OCI-LY7 (cell line): Measurements from ENCODE around the gene C7orf57. TPM values are rescaled to one million over a fixed set of nuclear protein-coding genes. Genes with fewer than 3 reads are reported as not detected.

ENCODE experiments used
- BruUV-seq: library from RNA; stranded (reverse); fragments of 400-500 nt; replicated peaks from 2 replicates; lab custom pipeline; 2021; lab: Mats Ljungman, UMichigan
- CTCF ChIA-PET: fragments of 300-600 bp; sonication (Branson Sonifier 250); formaldehyde crosslinking; loops from one replicate; lab custom pipeline; 2022; ENCODE audit warnings: antibody characterized with exemption; ENCODE audit not compliant: unreplicated experiment; lab: Charles Lee
- POLR2A ChIA-PET: fragments of 300-600 bp; sonication (Branson Sonifier 250); formaldehyde crosslinking; loops from one replicate; lab custom pipeline; 2022; ENCODE audit warnings: antibody characterized with exemption; lab: Charles Lee
- DNase-seq: peaks from one replicate; pipeline ENCODE4 v3.0.0-alpha.2; 2015; ENCODE audit warnings: low spot score
- H2AFZ ChIP-seq: fragments of 200-600 bp; sonication (generic), shearing (Covaris generic); 2 replicates; pipeline ENCODE4 v1.6.1; 2014; ENCODE audit warnings: mild to moderate bottlenecking, antibody characterized with exemption, low read length, moderate library complexity
- H3K27ac ChIP-seq: fragments of 200-600 bp; sonication (generic); 2 replicates; pipeline ENCODE4 v1.5.1; 2014; ENCODE audit warnings: mixed run types, low read depth, mild to moderate bottlenecking, moderate library complexity, low read length, inconsistent platforms; ENCODE audit not compliant: poor library complexity, severe bottlenecking
- H3K36me3 ChIP-seq: fragments of 200-600 bp; sonication (generic); 2 replicates; pipeline ENCODE4 v1.6.1; 2014; ENCODE audit warnings: mild to moderate bottlenecking, antibody characterized with exemption, low read length, moderate library complexity, mixed read lengths; ENCODE audit not compliant: insufficient read depth
- H3K4me1 ChIP-seq: fragments of 200-600 bp; sonication (generic); 2 replicates; pipeline ENCODE4 v1.5.1; 2014; ENCODE audit warnings: mild to moderate bottlenecking, low read length; ENCODE audit not compliant: insufficient read depth, poor library complexity, severe bottlenecking
- H3K4me2 ChIP-seq: fragments of 200-600 bp; sonication (generic); 2 replicates; pipeline ENCODE4 v1.6.1; 2014; ENCODE audit warnings: mild to moderate bottlenecking, low read length
- H3K4me3 ChIP-seq: fragments of 200-600 bp; sonication (generic); 2 replicates; pipeline ENCODE4 v1.5.1; 2014; ENCODE audit warnings: mild to moderate bottlenecking, low read depth, low read length; ENCODE audit not compliant: poor library complexity, severe bottlenecking
- H3K79me2 ChIP-seq: fragments of 200-600 bp; sonication (generic); 2 replicates; pipeline ENCODE4 v1.6.1; 2016; ENCODE audit warnings: low read depth, mild to moderate bottlenecking, low read length, moderate library complexity, mixed read lengths; ENCODE audit not compliant: insufficient read depth
- H3K9me2 ChIP-seq: fragments of 200-600 bp; sonication (generic); 2 replicates; pipeline ENCODE4 v1.6.1; 2016; ENCODE audit warnings: mild to moderate bottlenecking, low read length, mixed read lengths; ENCODE audit not compliant: insufficient read depth
- H3K9me3 ChIP-seq: fragments of 200-600 bp; sonication (generic); 2 replicates; pipeline ENCODE4 v1.6.1; 2014; ENCODE audit warnings: mild to moderate bottlenecking, mixed run types, low read length, mixed read lengths
- H4K20me1 ChIP-seq: fragments of 200-600 bp; sonication (generic); 2 replicates; pipeline ENCODE4 v1.6.1; 2014; ENCODE audit warnings: mild to moderate bottlenecking, antibody characterized with exemption, low read length, moderate library complexity, mixed read lengths; ENCODE audit not compliant: insufficient read depth
- EZH2phosphoT487 ChIP-seq: fragments of 200-600 bp; sonication (generic); IDR thresholded peaks from 2 replicates; pipeline ENCODE4 v1.6.1; 2018; ENCODE audit warnings: low read depth, borderline replicate concordance, mild to moderate bottlenecking, mixed run types, antibody characterized with exemption, low read length, moderate library complexity, mixed read lengths
- intact Hi-C: fragments of 100-400 bp; cut with micrococcal nuclease; formaldehyde crosslinking; loops from one replicate; pipeline ENCODE4 v1.10.0; 2022; ENCODE audit not compliant: unreplicated experiment
- total RNA-seq, 2 experiments: library from RNA; depleted of rRNA in 1 of 2; stranded (reverse); fragments of >200 nt in 1 of 2; shearing (Covaris generic) in 1 of 2; gene quantifications; 2 replicates each; pipeline ENCODE4 v1.2.3, GENCODE V29; 2014 to 2022
- TF ChIP-seq, protein P1 (sequence below): fragments of 200-600 bp; sonication (generic); conservative IDR thresholded peaks from 2 replicates; pipeline ENCODE4 v1.5.1; 2014; ENCODE audit warnings: mild to moderate bottlenecking, antibody characterized with exemption, low read length, moderate library complexity, mixed read lengths

Gene C7orf57
- total RNA-seq, 2 experiments from 2014 or later = 0.25 to 0.29 TPM

DNA sequence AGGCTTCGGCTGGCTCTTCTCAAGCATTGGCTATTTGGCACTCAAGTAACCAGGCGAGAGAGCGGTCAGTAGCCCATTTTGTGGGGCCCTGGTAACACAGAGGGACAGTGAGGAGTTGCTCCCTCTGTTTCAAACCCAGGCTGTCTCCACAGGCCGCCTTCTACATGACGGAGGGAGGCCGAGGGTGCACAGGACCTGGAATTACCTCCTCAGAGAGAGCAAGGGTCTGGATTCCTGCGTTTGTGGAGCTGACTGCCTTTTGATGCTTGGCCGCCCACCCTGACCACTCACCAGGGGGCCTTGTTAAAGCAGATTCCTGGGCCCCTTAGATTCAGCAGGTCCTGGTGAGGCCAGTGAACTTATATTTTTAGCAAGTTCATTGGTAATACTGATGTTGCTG lies 66.0 kb downstream of the C7orf57 start:
- POLR2A ChIA-PET = interaction anchor here (0.6 kb wide), 2 partner anchors 20 to 82 kb away, joined by 3 to 4 read pairs; no protein-coding TSS in a partner anchor
- H3K79me2 ChIP-seq = no peaks in the 10 kb centered on the region
- H3K4me1 ChIP-seq = no peaks in the 10 kb centered on the region
- DNase-seq = no peak
- H3K9me2 ChIP-seq = no peaks in the 10 kb centered on the region
- peaks cover 3% of the 10 kb centered on the region; the same call in 1 of the 2 replicates for H3K36me3 ChIP-seq
- TF ChIP-seq, protein P1, sequence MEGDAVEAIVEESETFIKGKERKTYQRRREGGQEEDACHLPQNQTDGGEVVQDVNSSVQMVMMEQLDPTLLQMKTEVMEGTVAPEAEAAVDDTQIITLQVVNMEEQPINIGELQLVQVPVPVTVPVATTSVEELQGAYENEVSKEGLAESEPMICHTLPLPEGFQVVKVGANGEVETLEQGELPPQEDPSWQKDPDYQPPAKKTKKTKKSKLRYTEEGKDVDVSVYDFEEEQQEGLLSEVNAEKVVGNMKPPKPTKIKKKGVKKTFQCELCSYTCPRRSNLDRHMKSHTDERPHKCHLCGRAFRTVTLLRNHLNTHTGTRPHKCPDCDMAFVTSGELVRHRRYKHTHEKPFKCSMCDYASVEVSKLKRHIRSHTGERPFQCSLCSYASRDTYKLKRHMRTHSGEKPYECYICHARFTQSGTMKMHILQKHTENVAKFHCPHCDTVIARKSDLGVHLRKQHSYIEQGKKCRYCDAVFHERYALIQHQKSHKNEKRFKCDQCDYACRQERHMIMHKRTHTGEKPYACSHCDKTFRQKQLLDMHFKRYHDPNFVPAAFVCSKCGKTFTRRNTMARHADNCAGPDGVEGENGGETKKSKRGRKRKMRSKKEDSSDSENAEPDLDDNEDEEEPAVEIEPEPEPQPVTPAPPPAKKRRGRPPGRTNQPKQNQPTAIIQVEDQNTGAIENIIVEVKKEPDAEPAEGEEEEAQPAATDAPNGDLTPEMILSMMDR = no peak
- TF ChIP-seq EZH2phosphoT487 = no peak
- no peaks in the 10 kb centered on the region for H4K20me1 ChIP-seq
- no peak overlapping the region for H3K27ac ChIP-seq
- CTCF ChIA-PET = no interaction called here
- intact Hi-C loops = no loop called here
- H3K4me3 ChIP-seq = no peak overlapping the region
- no peak overlapping the region for H3K4me2 ChIP-seq
- H3K9me3 ChIP-seq = no peaks in the 10 kb centered on the region
- BruUV-seq = no TSS peak
- no peak overlapping the region for H2AFZ ChIP-seq

- Histone ChIP-seq H2AFZ (no peak overlapping the region), H4K20me1 (no peaks in the 10 kb centered on the region), H3K79me2 (no peaks in the 10 kb centered on the region), H3K4me1 (no peaks in the 10 kb centered on the region), H3K27ac (no peak overlapping the region), H3K9me2 (no peaks in the 10 kb centered on the region), H3K36me3 (peaks cover 3% of the 10 kb centered on the region; the same call in 1 of the 2 replicates), H3K4me3 (no peak overlapping the region), H3K4me2 (no peak overlapping the region), H3K9me3 (no peaks in the 10 kb centered on the region)
- intact Hi-C loops = no loop called here
- CTCF ChIA-PET = no interaction called here
- POLR2A ChIA-PET = no interaction called here
- no peak for DNase-seq
- BruUV-seq = no TSS peak
- no peak for TF ChIP-seq EZH2phosphoT487
- TF ChIP-seq, protein P1 = peak; percentile 71
Observed at GRCh38 chr7:48101968-48102367, 66.6 kb downstream of the C7orf57 start.

DNA sequence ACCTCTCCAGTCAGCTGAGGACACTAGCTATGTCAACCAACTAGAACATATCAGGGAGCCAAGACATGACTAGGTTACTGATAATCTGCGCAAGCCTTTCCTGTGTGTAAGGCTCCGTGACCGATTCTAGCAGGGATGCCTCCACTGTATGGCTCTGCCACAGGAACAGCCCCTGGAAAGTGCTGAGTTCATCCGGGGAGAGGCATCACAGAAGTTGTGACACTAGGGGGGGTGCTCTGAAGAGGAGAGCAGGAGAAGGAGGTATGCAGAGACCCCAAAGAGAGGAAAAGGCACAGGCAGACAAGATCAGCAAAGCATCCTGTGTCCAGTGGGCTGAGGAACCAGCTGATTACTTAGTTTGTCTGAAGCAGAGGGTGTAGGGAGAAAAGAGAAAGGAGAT lies 67.2 kb downstream of the C7orf57 start:
- intact Hi-C loops = no loop called here
- ChIA-PET POLR2A (interaction anchor here (0.7 kb wide), 1 partner anchor 948 kb away, joined by 3 read pairs; no protein-coding TSS in a partner anchor), CTCF (no interaction called here)
- no peak overlapping the region for H2AFZ ChIP-seq
- peaks cover 3% of the 10 kb centered on the region; the same call in 1 of the 2 replicates for H3K36me3 ChIP-seq
- H3K27ac ChIP-seq = no peak overlapping the region
- H3K4me3 ChIP-seq = no peak overlapping the region
- H3K4me2 ChIP-seq = no peak overlapping the region
- H4K20me1 ChIP-seq = no peaks in the 10 kb centered on the region
- H3K4me1 ChIP-seq = no peaks in the 10 kb centered on the region
- H3K9me3 ChIP-seq = no peaks in the 10 kb centered on the region
- BruUV-seq = no TSS peak
- no peaks in the 10 kb centered on the region for H3K9me2 ChIP-seq
- DNase-seq = no peak
- no peaks in the 10 kb centered on the region for H3K79me2 ChIP-seq
- no peak for TF ChIP-seq EZH2phosphoT487
- TF ChIP-seq, protein P1 = no peak
